GM12875 (cell line): ENCODE measurements around the gene NACA2.

Source experiments
- H3K4me3 ChIP-seq: one replicate; pipeline ENCODE4 v1.5.1; 2011; ENCODE audit warnings: low read depth, low read length, control low read depth
- TF ChIP-seq, protein P1 (sequence below): IDR thresholded peaks from 2 replicates; pipeline ENCODE4 v1.5.1; 2011; ENCODE audit warnings: low read depth, mild to moderate bottlenecking, control low read depth, inconsistent platforms, low read length, moderate library complexity, borderline replicate concordance; ENCODE audit not compliant: insufficient read depth

NACA2 gene

GRCh38 chr17:61551255-61551742 lies 39.7 kb downstream of the NACA2 start:
- no peak overlapping the region for H3K4me3 ChIP-seq

DNA sequence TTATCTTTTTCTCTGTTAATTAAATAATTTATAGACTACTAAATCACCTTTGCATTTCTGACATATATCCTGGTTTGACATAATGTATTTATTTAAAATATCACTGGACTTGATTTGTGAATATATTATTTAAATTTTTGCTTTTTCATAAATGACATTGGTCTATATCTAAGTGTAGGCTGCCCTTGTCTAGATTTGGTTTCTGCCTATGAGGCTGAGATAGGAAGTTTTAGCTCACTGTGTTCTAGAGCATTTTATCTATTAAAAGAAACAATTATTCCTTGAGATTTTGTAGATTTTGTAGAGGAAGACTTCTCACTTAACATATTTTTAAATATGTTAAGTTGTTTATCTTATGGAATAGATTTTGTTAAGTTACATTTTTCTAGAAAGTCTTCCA lies 43.9 kb downstream of the NACA2 start:
- H3K4me3 ChIP-seq, result no peak overlapping the region
- TF ChIP-seq, protein P1, sequence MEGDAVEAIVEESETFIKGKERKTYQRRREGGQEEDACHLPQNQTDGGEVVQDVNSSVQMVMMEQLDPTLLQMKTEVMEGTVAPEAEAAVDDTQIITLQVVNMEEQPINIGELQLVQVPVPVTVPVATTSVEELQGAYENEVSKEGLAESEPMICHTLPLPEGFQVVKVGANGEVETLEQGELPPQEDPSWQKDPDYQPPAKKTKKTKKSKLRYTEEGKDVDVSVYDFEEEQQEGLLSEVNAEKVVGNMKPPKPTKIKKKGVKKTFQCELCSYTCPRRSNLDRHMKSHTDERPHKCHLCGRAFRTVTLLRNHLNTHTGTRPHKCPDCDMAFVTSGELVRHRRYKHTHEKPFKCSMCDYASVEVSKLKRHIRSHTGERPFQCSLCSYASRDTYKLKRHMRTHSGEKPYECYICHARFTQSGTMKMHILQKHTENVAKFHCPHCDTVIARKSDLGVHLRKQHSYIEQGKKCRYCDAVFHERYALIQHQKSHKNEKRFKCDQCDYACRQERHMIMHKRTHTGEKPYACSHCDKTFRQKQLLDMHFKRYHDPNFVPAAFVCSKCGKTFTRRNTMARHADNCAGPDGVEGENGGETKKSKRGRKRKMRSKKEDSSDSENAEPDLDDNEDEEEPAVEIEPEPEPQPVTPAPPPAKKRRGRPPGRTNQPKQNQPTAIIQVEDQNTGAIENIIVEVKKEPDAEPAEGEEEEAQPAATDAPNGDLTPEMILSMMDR, result no peak

More at GRCh38 chr17:61551255-61551742, 39.7 kb downstream of the NACA2 start:
- TF ChIP-seq, protein P1, result peak; percentile 32; the same call in 1 of the 2 replicates

DNA sequence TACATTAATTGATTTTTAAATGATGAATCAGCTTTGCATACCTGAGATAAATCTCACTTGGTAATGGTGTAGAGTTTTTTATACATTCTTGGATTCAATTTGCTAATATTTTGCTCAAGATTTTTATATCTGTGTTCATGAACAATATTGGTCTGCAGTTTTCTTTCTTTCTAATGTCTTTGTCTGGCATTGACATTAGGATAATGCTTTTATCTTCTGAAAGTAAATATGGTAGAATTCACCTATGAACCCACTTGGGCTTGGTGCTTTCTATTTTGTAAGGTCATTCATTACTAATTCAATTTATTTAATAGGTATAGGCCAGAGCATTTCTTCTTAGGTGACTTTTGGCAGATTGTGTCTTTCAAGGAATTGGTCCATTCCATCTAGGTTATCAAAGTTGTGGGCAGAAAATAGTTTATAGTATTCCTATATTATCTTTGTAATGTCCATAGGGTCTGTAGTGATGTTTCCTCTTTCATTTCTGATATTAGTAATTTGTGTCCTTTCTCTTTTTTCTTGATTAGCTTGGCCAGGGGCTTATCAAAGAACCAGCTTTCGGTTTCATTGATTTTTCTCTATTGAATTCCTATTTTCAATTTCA lies 45.6 kb downstream of the NACA2 start:
- TF ChIP-seq, protein P1, result no peak
- H3K4me3 ChIP-seq, result no peak overlapping the region

GRCh38 chr17:61543786-61544415 lies 47.1 kb downstream of the NACA2 start:
- H3K4me3 ChIP-seq, result no peak overlapping the region
- TF ChIP-seq, protein P1, result no peak

DNA sequence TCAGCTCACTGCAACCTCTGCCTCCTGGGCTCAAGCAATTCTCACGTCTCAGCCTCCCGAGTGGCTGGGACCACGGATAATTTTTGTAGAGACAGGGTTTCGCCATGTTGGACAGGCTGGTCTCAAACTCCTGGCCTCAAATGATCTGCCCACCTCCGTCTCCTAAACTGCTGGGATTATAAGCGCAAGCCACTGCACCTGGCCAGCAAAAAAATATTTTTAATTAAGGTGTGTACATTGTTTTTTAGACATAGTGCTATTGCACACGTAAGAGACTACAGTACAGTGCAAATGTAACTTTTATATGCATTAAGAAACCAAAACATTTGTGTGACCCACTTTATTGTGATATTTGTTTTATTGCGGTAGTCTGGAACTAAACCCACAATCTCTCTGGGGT lies 49.0 kb downstream of the NACA2 start:
- H3K4me3 ChIP-seq, result no peak overlapping the region
- TF ChIP-seq, protein P1, result no peak

GRCh38 chr17:61540874-61541273 lies 50.1 kb downstream of the NACA2 start:
- TF ChIP-seq, protein P1, result no peak

More at GRCh38 chr17:61540874-61541273, 50.1 kb downstream of the NACA2 start:
- H3K4me3 ChIP-seq, result no peak overlapping the region
